Stimulated activated CD8-positive, alpha-beta memory T cell treated with anti-CD3 and anti-CD28 coated beads, Interleukin-15, amount 100 ng/mL, for 4 hours (primary cell): ENCODE data around the gene AP2S1.
A peak's percentile ranks its signal among the peaks of the same experiment; 100 is the strongest.
"Not testable (repeated sequence)": the region's sequence is repeated elsewhere in the genome, so short reads cannot be mapped to it uniquely, and the experiment has no call there.

ENCODE experiments used
- DNase-seq, 2 donors: peaks; one replicate each; pipeline ENCODE4 v3.0.0-alpha.2; 2020; ENCODE audit warnings: low read depth in 2 of 2

AP2S1 gene

DNA sequence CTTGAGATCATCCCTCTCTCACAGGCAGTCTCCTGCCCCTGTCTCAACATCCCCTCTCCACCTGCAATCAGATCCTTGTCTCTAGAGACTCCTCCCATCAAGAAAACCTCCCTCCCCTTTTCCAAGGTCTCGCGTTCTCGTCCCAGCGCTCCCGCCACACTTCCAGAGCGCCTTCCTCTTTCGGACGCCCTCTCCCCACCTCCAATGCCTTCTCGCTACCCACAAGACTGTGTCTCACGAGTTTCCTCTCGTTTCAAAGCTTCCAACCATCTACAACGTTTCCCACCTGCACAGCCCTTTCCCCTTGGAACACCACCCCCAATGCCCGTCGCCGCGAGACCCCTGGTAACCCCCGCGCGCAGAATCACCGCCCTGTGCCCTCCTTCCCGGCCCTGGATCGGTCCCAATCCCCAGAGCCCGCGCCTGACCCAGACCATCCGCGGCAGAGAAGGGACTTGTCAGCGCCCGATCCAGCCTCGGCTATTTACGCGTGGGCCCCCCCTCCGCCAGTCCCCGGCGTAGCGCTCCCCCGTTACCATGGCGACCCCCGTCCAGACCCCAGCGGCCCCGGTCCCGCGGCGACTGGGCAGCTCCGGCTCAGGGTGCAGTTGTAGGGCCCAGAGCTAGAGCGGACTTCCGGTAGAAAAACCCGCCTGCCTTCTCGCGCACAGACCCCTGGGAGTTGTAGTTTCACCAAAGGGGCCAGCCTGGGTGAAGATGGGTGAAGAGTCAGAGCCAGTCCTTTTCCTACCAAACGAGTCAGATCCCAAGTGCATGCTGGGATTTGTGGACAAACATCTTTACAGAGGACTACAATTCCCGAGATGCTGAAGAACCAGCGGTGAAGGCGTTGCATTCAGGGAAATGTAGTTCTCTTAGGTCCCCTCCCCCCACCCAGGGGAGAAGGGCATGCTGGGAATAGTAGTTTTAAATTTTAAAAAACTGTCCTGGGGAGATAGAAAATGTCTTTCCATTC is at the start of gene AP2S1:
TSS of gene AP2S1 (minus strand) at position 619 of the 976 bp plus-strand sequence. CDS start at position 539, 80 bp downstream.
- DNase-seq = peak; percentile 76 to 89

DNA sequence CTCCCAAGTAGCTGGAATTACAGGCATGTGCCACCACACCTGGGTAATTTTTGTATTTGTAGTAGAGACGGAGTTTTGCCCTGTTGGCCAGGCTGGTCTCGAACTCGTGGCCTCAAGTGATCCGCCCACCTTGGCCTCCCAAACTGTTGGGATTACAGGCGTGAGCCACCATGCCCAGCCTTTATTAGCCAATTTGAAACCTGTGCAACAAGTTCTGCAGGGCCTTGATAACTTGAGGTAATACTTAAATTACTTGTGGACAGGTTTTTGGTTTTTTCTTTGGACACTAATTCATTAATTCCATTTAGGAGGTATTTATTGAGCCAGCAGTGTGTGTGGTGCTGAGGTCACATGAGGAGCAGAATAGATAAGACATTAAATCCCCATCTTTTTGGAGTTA is 49.7 kb upstream of the AP2S1 start:
- no peak for DNase-seq

DNA sequence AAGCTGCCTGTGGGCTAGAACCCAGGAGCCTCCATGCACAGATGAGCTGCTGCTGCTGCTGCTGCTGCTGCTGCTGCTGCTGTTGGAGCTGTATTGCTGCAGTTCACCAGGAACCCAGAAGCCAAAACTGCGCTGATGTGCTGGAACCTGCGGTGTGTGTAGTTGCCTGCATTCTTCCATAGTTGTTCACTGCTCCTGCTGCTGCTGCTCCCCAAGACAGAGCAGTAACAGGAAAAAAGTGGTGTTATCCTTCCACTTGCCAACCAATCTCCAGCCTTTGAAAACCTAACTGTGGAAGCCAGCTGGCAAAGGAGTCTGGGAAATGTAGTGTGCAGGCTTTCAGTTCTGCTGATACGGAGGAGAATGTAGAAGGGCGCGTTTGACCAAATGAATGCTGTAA is 48.1 kb upstream of the AP2S1 start:
- DNase-seq = no peak

DNA sequence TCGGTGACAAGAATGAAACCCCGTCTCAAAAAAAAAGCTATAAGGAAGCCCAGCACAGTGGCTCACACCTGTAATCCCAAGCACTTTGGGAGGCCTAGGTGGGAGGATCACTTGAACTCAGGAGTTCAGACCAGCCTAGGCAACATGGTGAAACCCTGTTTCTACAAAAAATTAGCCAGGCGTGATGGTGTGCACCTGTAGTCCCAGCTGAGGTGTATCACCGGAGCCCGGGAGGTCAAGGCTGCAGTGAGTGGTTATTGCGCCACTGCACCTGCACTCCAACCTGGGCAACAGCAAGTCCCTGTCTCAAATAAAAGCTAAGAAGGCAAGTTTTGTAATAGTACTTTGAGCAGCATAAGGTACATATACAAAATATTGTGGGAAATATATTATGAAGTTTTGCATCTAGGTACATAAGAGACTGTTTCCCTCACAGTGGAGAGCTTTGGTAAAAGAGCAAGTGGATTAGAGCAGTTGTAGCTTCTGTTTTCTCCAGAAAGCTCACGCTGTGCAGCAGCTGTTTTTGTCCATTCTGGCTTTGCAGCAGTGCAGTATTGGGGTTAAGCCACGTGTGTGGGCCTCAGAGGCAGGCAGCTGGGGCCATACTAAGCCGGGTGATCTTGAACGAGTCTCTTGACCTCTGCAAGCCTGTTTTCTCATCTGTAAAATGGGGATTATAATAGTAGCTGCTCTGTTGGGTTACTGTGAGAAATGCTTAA is 45.6 kb upstream of the AP2S1 start:
- DNase-seq = no peak

DNA sequence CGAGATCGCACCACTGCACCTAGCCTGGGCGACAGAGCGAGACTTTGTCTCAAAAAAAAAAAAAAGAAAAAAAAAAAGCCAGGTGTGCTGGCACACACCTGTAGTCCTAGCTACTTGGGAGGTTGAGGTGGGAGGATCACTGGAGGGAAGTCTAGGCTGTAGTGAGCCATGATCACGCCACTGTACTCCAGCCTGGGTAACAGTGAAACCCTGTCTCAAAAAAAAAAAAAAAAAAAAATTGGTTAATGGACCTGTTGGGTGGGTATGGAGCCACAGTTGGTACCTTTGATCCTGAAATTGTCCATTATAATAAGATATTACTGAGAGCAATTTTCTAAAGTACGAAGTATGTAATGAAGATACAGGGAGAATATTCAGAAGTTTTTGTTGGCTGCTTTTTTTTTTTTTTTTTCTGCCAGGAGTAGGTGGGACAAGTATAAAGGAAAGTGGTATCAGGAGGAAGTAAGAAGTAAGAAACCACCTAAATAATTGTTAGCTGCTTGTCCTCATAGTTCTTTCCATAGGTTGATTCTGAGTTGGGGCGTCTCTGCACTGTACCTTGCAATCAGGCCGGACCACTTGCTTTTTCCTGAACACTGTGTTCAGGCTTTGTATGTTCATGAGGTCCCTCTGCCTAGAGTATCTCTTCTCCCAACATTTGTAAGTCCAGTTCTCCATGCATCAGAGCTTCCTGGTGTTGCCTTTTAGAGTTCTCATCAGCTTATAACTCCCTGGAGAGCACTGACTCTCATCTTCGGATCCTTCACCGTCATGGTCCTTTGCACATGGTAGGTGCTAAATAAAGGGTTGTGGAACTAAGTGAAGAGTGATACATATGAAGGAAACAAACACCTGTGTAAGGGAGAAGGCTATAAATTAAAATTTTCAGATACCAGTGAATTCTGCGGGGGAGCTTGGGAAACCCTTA is 41.9 kb upstream of the AP2S1 start:
- no peak for DNase-seq

DNA sequence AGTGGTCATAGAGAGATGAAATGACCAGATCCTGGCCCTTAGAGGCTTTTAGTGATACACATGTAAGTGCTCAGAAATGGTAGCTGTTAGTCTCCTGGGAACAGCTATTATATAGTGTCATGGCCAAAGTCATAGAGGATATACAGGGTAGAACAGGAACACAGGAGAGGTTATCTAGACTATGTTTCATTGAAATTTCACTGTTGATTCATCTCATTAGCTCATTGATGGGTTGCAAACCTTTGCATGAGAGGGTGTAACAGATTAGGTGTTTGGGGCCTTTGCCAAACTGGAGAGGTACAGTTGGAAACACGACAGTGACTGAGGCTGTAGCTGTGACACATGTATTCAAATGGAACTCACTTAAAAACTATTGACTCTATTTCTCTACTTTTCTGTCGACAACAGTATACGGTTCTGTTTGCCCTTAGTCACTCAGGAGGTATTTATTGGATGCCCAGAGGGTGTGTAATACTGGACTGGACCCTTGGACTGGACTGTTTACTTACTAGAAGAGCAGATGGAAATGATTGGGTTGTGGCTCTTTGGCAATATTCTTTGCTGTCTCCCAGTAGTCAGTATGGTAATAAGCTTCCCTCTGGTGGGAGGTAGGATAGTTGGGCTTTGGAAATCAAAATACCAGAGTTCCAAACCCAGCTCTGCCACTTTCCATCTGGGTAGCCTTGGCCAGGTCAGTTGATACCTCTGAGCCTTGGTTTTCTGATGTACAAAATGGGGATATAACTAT is 40.0 kb upstream of the AP2S1 start:
- no peak for DNase-seq

DNA sequence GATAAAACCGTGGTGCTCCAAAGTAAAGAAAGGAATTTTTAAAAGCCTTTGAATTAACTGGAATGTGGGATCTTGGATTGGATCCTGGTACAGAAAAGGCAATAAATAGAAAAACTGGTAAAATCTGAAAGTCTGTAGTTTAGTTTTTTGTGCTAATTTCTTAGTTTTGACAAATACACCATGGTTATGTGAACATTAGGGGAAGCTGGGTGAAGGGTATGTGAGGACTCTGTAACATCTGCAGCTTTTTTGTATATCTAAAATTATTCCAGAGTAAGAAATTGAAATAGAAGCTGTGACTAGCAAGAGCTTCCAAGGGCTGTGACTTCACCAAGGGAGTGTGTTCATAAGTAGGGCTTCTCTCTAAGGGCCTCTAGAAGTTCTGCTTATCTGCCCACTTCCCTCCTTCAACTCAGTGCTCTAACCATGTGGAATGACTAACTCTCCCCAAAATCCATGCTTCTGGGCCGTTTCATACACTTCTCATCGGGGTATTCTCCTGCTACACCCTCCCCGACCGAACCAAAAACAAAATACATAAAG is 36.7 kb upstream of the AP2S1 start:
- no peak for DNase-seq

DNA sequence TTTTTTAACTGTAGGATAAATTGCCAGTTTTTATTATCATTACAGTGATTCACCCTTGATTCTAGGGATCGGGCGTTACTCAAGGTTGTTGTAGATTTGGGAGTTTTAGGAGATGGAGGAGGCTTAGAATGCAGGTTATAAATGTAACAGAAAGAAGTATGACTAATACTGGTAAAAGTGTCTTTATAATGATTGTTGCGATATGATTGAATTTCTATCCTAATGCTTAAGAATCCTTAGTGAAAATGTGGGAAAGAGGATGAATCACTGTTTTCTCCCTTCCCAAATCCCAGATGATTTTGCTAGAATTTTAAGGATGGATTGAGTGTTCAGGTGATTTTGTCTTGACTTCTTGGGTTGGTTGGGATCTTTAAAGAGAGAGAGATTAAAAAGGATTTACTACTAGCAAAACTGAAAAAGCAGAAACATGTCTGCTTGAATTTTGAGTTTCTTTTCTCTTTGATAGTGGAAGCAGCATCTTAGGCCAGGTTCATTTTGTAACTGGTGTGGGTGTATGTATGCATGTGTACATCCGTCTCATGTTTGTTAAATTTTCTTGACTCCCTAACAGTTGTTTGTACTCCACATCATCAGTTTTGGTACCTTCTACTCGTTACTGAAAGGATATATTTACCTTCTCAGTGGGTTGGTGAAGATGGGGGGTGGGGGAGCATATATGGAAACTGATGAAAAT is 36.0 kb upstream of the AP2S1 start:
- no peak for DNase-seq

DNA sequence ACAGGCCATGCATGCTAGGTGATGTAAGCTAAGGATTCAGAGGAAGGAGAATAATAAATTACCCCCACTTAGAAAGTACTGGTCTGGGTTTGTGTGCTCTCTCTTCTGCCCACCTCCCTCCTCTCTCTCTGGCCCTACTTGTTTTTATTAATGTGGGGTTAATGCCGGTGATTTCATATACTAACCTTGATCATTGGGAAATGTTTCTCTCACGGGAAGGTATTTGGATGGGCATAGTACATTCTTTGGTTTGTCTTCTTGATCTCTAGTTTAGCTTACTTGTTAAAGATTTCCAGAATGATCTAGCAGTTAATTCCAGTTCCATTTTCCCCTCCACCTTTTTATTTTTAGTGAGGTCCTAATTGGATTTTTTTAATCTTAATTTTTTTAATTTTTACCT is 34.8 kb upstream of the AP2S1 start:
- no peak for DNase-seq

DNA sequence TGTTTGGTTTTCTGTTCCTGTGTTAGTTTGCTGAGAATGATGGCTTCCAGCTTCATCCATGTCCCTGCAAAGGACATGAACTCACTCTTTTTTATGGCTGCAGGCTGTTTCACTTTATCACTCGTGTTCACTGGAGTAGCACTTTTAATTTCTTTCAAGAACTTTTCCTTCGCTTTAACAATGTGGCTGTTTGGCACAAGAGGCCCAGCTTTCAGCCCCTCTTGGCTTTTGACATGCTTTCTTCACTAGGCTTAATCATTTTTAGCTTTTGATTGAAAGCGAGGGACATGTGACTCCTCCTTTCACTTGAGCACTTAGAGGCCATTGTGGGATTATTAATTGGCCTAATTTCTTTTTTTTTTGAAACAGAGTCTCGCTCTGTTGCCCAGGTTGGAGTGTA is 32.1 kb upstream of the AP2S1 start:
- not testable (repeated sequence) for DNase-seq

DNA sequence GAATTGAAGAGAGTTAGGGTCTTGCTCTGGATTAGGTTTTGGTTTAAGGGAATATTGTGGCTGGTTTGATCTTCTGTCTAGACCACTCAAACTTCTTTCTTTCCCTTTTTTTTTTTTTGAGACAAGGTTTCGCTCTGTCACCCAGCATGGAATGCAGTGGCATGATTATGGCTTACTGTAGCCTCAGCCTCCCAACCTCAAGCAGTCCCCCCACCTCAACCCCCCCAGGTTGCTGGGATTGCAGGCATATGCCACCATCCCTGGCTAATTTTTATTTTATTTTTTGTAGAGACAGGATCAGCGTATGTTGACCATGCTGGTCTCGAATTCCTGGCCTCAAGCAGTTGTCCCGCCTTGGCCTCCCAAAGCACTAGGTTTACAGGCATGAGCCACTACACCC is 31.4 kb upstream of the AP2S1 start:
- no peak for DNase-seq

DNA sequence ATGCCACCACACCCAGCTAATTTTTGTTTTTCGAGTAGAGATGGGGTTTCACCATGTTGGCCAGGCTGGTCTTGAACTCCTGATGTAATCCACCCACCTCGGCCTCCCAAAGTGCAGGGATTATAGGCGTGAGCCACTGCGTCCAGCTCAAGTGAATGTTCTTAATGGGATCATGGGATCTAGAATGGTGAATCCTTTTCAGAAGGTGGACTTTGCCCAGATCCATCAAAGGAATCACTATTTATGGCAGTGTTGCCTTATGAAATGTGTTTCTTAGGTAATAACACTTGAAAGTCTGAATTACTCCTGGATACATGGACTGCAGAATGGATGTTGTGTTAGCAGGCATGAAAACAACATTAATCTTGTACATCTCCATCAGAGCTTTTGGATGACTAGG is 30.4 kb upstream of the AP2S1 start:
- no peak for DNase-seq

DNA sequence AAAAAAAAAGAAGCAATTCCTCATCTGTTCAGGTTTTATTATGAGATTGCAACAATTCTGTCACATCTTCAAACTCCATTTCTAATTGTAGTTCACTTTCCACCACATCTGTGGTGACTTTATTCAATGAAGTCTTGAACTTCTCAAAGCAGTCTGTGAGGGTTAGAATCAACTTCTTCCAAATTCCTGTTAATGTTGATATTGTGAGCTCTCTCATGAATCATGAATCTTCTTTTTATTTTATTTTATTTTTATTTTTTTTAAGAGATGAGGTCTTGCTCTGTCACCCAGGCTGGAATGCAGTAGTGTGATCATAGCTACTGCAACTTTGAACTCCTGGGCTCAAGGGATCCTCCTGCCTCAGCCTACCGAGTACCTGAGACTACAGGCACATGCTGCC is 29.8 kb upstream of the AP2S1 start:
- no peak for DNase-seq

DNA sequence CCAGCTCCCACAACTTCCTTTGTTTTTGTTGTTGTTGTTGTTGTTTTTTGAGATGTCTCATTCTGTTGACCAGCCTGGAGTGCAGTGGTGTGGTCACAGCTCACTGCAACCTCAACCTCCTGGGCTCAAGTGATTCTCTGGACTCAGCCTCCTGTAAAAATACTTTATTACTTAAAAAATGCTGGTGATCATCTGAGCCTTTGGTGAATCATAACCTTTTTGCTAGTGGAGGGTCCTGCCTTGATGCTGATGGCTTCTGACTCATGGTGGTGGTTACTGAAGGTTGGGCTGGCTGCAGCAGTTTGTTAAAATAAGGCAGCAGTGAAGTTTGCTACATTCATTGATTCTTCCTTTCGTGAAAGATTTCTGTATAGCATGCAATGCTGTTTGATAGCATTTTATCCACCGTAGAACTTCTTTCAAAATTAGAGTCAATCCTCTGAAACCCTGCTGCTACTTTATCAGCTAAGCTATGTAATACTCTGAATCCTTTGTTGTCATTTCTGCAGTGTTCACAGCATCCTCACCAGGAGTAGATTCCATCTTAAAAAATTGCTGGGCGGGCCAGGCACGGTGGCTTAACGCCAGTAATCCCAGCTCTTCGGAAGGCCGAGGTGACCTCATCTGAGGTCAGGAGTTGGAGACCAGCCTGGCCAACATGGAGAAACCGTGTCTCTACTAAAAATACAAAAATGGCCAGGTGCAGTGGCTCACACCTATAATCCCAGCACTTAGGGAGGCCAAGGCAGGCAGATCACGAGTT is 28.1 kb upstream of the AP2S1 start:
- no peak for DNase-seq

DNA sequence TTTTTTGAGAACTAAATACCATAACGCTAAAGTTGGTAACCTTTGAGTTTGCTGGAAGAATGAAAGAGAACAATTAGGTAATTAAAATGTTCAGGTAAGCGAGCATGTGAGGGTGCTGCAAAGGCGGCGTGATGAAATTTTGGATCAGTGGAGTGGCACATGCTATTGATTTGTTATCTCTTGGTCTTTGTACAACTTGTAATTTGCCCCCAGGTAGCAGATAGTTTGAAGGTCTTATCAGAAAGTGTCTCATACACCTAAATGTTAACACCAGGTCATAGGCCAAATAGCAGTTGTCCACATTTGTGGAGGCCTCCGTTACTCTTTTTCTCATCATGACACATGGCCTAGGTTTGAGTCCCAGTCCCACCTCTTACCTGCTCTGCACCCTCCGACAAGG is 25.0 kb upstream of the AP2S1 start:
- no peak for DNase-seq

DNA sequence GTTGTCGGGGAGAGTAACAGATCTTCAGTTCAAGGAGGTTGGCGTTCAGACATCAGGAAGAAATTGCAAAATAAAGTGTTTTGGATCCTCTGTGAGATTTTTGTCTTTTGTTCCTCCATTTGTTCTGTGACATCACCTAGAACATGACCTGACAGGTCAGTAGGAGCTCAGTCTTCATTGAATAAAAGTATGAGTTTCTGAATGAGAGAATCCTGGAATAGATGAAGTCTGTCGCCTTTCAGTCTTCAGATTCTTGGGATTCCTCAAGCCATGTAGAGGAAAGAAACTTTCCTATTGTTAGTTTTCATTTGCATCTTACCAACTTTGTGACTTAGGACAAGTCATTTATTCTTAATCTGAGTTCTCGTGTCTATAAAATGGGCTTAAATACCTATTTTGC is 24.6 kb upstream of the AP2S1 start:
- DNase-seq = no peak

DNA sequence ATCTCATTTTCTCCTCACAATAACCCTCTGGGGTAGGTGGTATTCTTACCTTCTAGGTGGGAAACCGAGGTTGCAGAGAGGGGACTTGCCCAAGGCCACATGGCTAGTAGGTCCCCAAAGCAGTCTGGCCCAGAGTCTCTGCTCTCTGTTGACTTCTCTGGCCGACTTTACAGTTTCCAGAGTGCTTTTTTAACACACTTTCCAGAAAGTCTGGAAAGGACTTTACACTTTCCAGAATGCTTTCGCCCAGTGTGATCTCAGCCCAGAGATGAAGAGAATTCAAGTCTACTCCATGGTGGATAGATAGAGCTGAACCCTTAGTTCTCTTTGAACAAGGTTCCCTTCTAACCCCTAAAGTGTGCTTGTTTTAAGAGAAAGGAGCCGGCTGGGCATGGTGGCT is 22.3 kb upstream of the AP2S1 start:
- no peak for DNase-seq

DNA sequence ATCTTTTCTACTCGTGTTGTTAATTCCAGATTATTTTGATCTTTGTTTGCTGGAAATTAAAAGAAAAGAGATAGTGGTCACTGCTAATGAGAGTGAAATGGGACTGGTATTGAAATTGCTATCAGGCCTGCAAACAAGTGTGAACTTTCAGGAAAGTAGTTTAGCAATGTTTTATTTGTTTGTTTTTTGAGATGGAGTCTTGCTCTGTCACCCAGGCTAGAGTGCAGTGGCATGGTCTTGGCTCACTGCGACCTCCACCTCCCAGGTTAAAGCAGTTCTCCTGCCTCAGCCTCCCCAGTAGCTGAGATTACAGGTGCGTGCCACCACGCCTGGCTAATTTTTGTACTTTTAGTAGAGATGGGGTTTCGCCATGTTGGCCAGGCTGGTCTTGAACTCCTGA is 20.5 kb upstream of the AP2S1 start:
- DNase-seq = not testable (repeated sequence)

DNA sequence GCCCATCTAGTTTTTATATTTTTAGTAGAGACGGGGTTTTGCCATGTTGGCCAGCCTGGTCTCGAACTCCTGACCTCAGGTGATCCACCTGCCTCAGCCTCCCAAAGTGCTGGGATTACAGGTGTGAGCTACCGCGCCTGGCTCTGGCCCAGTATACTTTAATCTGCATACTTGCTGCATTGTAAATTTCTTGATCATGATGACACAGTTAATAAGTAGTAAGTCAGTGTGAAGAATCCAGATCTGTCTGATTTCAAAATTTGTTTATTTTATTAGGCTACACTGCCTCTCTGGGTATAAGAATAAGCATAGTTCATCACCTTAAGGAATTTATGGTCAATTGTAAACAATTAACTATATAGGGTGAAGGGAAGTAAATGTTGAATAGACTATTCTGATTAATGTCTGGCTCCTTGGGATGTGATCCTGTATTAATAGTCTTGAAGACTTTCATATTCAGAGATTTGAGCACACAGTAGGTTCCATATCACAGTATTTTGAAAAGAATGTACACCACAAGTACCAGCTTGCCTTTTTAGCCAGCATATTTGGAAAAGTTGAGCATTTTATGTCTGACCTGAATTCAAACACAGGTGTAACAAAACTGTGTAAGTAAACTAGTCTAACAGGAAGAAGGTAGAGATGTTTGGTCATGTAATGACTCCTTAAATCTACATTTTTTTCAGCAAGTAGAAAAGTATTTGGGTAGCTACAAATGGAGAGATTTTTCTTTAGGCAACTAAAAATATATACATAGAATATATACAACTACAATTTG is 17.6 kb upstream of the AP2S1 start:
- DNase-seq = no peak
